ENCODE data around the gene GSTM3. TPM values are rescaled to one million over a fixed set of nuclear protein-coding genes. Genes with fewer than 3 reads are reported as not detected.
A peak's percentile ranks its signal among the peaks of the same experiment; 100 is the strongest.
"Not testable (repeated sequence)": the region's sequence is repeated elsewhere in the genome, so short reads cannot be mapped to it uniquely, and the experiment has no call there.

Gene GSTM3
- total RNA-seq, 6 donors from 2014 or later: 4.9 to 23.3 (median 11.2) TPM

- 85 to 91% methylated on average over 10 to 12 of the region's 12 CpGs for WGBS, 2 donors
- DNase-seq: peak in 1 of 2 donors; percentile 3
- TF ChIP-seq POLR2A (IDR thresholded peaks at IDR 0.05) (no peak), POLR2AphosphoS5 (IDR thresholded peaks at IDR 0.05) (no peak), CTCF (IDR thresholded peaks at IDR 0.05) (no peak), EP300 (IDR thresholded peaks at IDR 0.05) (no peak)
- Histone ChIP-seq H3K27me3 (no peaks in the 10 kb centered on the region), H3K36me3 (no peaks in the 10 kb centered on the region), H3K9me3 (no peaks in the 10 kb centered on the region), H3K4me1 (no peaks in the 10 kb centered on the region), H3K27ac (no peak overlapping the region), H3K4me3 (no peak overlapping the region)
- no peak for ATAC-seq (ENCODE audit: low FRiP score in 2 of 2)
Measured at GRCh38 chr1:109751531-109752260, 10.9 kb upstream of the GSTM3 start.

- WGBS, 2 donors: 93 to 95% methylated on average over 5 to 6 of the region's 6 CpGs
- DNase-seq (no peak), ATAC-seq (ENCODE audit: low FRiP score in 2 of 2) (no peak)
- Histone ChIP-seq H3K36me3 (no peaks in the 10 kb centered on the region), H3K9me3 (no peaks in the 10 kb centered on the region), H3K4me3 (no peak overlapping the region), H3K27ac (no peak overlapping the region), H3K4me1 (no peaks in the 10 kb centered on the region), H3K27me3 (no peaks in the 10 kb centered on the region)
- TF ChIP-seq POLR2AphosphoS5 (IDR thresholded peaks at IDR 0.05) (no peak), CTCF (IDR thresholded peaks at IDR 0.05) (no peak)
Measured at GRCh38 chr1:109750920-109751319, 10.1 kb upstream of the GSTM3 start.

DNA sequence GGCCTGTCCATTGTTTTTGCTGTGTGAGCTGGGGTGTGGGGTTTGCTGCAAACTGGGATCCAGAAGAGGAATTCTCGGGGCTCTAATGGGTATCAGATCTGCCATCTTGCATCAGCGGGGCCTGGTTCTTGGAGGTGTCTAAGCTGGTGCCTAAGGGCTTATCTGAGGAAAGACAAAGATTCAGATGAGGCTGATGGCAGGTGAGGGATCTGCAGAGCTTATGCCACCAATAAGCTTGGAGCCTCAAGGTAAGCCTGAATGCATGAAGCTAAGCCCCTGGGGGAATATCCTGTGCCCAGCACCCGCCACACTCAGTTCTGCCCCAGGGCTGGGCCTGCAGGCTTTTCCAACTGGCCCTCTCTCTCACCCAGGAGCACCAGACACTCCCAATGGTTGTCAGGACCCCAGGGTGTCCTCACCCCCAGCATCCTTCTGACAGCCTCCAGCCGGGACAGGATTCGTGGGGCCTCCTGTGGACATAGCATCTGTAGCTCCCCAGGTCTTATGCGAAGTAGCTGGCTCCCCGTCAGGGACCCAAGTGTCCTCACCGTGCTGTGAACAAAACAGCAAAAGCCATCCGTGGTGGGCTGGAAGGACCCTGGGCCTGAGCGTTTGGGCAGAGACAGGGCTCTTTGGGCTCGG, 9.5 kb upstream of the GSTM3 start:
- DNase-seq (no peak), ATAC-seq (ENCODE audit: low FRiP score in 2 of 2) (no peak)
- no peaks in the 10 kb centered on the region for H3K4me1 ChIP-seq
- 86 to 92% methylated on average over 4 to 11 of the region's 11 CpGs for WGBS, 2 donors
- no peak overlapping the region for H3K27ac ChIP-seq
- no peaks in the 10 kb centered on the region for H3K36me3 ChIP-seq
- no peak overlapping the region for H3K4me3 ChIP-seq
- H3K9me3 ChIP-seq: no peaks in the 10 kb centered on the region
- no peak for TF ChIP-seq POLR2A (IDR thresholded peaks at IDR 0.05)
- no peak for TF ChIP-seq POLR2AphosphoS5 (IDR thresholded peaks at IDR 0.05)
- no peak for TF ChIP-seq CTCF (IDR thresholded peaks at IDR 0.05)
- TF ChIP-seq EP300 (IDR thresholded peaks at IDR 0.05): no peak
- H3K27me3 ChIP-seq: no peaks in the 10 kb centered on the region

GRCh38 chr1:109749221-109749620, 8.4 kb upstream of the GSTM3 start:
- TF ChIP-seq CTCF (IDR thresholded peaks at IDR 0.05) (no peak), EP300 (IDR thresholded peaks at IDR 0.05) (no peak), POLR2A (IDR thresholded peaks at IDR 0.05) (no peak), POLR2AphosphoS5 (IDR thresholded peaks at IDR 0.05) (no peak)
- no peak for DNase-seq
- no peaks in the 10 kb centered on the region for H3K9me3 ChIP-seq
- H3K27me3 ChIP-seq: no peaks in the 10 kb centered on the region
- H3K36me3 ChIP-seq: no peaks in the 10 kb centered on the region
- H3K27ac ChIP-seq: no peak overlapping the region
- H3K4me3 ChIP-seq: no peak overlapping the region
- H3K4me1 ChIP-seq: no peaks in the 10 kb centered on the region
- no peak for ATAC-seq (ENCODE audit: low FRiP score in 2 of 2)

DNA sequence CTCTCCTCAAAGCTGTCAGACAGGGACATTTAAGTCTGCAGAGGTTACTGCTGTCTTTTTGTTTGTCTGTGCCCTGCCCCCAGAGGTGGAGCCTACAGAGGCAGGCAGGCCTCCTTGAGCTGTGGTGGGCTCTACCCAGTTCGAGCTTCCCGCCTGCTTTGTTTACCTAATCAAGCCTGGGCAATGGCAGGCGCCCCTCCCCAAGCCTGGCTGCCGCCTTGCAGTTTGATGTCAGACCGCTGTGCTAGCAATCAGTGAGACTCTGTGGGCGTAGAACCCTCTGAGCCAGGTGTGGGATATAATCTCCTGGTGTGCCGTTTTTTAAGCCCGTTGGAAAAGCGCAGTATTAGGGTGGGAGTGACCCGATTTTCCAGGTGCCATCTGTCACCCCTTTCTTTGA, 7.5 kb upstream of the GSTM3 start:
- not testable (repeated sequence) for H3K36me3 ChIP-seq; H3K4me1 ChIP-seq; H3K27me3 ChIP-seq; ATAC-seq (ENCODE audit: low FRiP score in 2 of 2); H3K4me3 ChIP-seq; H3K27ac ChIP-seq; H3K9me3 ChIP-seq
- 90 to 94% methylated on average over 10 of the region's 10 CpGs for WGBS, 2 donors
- DNase-seq: peak in 1 of 2 donors; percentile 45

Measured in upper lobe of left lung (tissue), 6 donors.